GM12864 (cell line): ENCODE measurements around the gene PCNX1.

Experiments
- DNase-seq: peaks from one replicate; pipeline ENCODE4 v3.0.0-alpha.2; 2011; ENCODE audit warnings: low read depth
- H3K4me3 ChIP-seq: 2 replicates; pipeline ENCODE4 v1.5.1; 2011; ENCODE audit warnings: mild to moderate bottlenecking, low read depth, low read length, control low read depth
- TF ChIP-seq, protein P1 (sequence below): IDR thresholded peaks from 2 replicates; pipeline ENCODE4 v1.5.1; 2011; ENCODE audit warnings: low read depth, mild to moderate bottlenecking, moderate library complexity, low read length, control low read depth, inconsistent platforms; ENCODE audit errors: missing control alignments

The PCNX1 gene

DNA sequence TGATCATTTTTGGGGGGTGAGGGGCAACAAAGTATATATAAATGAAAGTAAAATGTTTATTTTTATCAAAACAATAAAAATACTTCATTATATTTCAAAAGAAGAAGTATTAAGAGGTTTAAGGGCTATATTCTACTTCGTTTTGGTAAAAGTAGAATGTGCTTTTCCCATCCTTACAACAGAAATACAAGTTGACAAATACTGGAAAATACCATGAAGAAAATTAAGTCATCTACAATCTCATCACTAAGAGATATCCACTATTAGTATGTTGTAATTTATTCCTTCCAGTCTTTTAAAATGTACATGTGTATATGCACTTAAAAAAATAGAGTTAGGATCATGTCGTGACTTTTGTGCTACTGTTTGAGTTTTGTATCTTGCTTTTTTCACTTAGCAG, 92.8 kb downstream of the PCNX1 start:
- TF ChIP-seq, protein P1, sequence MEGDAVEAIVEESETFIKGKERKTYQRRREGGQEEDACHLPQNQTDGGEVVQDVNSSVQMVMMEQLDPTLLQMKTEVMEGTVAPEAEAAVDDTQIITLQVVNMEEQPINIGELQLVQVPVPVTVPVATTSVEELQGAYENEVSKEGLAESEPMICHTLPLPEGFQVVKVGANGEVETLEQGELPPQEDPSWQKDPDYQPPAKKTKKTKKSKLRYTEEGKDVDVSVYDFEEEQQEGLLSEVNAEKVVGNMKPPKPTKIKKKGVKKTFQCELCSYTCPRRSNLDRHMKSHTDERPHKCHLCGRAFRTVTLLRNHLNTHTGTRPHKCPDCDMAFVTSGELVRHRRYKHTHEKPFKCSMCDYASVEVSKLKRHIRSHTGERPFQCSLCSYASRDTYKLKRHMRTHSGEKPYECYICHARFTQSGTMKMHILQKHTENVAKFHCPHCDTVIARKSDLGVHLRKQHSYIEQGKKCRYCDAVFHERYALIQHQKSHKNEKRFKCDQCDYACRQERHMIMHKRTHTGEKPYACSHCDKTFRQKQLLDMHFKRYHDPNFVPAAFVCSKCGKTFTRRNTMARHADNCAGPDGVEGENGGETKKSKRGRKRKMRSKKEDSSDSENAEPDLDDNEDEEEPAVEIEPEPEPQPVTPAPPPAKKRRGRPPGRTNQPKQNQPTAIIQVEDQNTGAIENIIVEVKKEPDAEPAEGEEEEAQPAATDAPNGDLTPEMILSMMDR = no peak
- no peak overlapping the region for H3K4me3 ChIP-seq
- DNase-seq = no peak

DNA sequence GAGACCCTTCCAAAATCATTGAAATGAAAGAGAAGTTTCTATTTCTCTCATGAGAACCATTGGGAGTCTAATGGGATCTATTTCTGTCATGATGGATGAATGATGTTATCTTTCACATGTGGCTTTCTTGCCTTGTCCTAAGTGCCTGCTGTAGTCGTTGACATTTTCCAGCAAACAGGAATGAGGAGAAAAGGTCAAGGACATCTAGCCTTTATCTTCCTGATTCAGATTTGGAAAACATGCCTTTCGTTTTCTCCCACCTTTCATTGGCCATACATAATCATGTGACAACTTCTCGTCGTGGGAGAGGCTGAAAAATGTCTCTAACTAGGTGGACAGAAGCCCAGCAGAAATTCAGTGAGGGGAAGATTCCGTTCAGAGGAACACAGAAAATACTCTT, 94.5 kb downstream of the PCNX1 start:
- H3K4me3 ChIP-seq = no peak overlapping the region
- no peak for DNase-seq
- TF ChIP-seq, protein P1 = no peak

DNA sequence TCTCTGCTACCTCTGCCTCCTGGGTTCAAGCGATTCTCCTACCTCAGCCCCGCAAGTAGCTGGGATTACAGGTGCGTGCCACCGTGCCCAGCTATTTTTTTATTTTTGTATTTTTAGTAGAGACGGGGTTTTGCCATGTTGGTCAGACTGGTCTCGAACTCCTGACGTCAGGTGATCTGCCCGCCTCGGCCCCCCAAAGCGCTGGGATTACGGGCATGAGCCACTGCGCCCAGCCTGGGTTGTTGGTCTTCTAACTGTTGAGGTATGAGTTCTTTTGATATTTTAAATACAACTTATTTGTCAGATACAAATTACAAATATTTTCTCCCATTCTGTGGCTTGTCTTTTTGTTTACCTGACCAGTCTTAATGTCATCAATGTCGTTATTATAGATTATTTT, 95.9 kb downstream of the PCNX1 start:
- TF ChIP-seq, protein P1 = no peak
- H3K4me3 ChIP-seq = no peak overlapping the region
- no peak for DNase-seq

DNA sequence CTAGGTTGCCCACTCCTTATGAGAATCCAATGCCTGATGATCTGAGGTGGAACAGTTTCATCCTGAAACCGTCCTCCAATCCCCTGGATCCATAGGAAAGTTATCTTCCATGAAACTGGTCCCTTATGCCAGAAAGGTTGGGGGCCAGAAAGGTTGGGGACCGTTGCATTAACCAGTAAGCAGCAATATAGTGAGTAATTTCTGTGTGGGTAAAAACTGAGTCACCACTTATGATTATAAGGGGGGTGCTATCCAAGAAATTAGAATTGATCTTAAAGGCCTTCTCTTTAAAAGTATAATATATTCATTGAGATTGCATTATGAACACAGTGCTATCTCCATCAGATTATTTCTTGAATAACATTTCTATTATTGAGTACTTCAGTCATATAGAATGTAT, 97.2 kb downstream of the PCNX1 start:
- no peak overlapping the region for H3K4me3 ChIP-seq
- no peak for DNase-seq
- TF ChIP-seq, protein P1 = no peak

DNA sequence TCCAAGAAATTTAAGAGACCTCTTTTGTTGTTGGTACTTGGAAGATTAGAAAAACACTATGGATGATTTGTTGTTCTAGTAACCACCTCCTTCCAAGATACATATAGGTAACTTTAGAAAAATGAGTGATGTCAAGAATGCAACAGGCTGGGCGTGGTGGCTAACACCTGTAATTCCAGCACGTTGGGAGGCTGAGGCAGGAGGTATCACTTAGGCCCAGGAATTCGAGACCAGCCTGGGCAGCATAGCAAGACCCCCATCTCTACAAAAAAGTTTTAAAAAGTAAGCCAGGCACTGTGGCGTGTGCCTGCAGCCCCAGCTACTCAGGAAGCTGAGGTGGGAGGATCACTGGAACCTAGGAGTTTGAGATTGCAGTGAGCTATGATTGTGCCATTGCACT, 97.8 kb downstream of the PCNX1 start:
- TF ChIP-seq, protein P1 = no peak
- no peak for DNase-seq
- no peak overlapping the region for H3K4me3 ChIP-seq

DNA sequence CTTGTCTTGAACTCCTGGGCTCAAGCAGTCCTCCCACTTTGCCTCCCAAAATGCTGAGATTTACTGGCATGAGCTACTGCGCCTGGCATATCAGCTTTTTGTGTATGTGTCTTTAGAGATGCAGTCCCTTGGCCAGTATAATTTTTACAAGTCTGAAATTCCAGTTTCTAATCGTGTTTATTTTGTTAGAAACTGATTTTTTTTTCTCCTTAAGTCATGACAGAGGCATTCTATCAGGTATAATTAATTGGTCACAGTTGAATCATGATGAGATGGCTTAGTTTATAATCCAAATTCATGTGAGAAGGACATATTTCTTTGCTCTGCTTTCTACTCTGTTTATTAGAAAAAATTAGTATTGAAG, 98.9 kb downstream of the PCNX1 start:
- TF ChIP-seq, protein P1 = no peak
- no peak for DNase-seq
- H3K4me3 ChIP-seq = no peak overlapping the region

DNA sequence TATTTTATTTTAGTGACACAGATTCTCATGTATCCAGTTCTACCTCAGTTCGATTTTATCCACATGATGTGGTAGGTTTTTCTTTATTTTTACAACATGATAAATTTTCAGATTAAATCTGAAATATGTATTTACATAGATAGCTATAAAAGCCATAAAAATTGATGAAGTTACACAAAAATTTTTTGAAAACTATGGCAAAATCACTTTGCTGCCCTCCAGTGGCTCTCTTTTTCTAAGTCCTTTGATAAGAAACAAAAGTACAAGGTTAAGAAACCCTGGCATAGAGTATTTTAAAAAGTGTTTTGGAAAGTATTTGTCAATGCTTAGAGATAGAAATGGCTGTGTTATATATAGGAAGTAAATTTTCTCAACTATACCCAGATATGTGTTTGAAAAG, 104.2 kb downstream of the PCNX1 start:
- no peak for DNase-seq
- no peak overlapping the region for H3K4me3 ChIP-seq
- TF ChIP-seq, protein P1 = no peak
